K562 (cell line): ENCODE measurements around the gene DYNC1H1. TPM values are rescaled to one million over a fixed set of nuclear protein-coding genes. Genes with fewer than 3 reads are reported as not detected.

ENCODE experiments used
- ARNT ChIP-seq, 2 experiments: fragments of 450-650 bp; IDR thresholded peaks; 2 replicates each; pipeline ENCODE4 v1.6.1; 2016; ENCODE audit warnings: mild to moderate bottlenecking in 1 of 2
- BCOR ChIP-seq: fragments of 450-650 bp; IDR thresholded peaks from 2 replicates; pipeline ENCODE4 v1.6.1; 2016
- CC2D1A ChIP-seq: fragments of 450-650 bp; IDR thresholded peaks from 2 replicates; pipeline ENCODE4 v1.6.1; 2017; ENCODE audit warnings: mild to moderate bottlenecking
- CREBBP ChIP-seq: IDR thresholded peaks from one replicate; pipeline ENCODE4 v1.6.1; 2012; ENCODE audit warnings: low read depth, mild to moderate bottlenecking, control low read depth, inconsistent platforms, low read length
- KLF13 ChIP-seq: fragments of 450-650 bp; IDR thresholded peaks from 2 replicates; pipeline ENCODE4 v1.6.1; 2016; ENCODE audit warnings: missing genetic modification characterization, low read depth, mild to moderate bottlenecking, missing compliant biosample characterization, moderate library complexity, borderline replicate concordance
- MCM7 ChIP-seq, 2 experiments: fragments of 450-650 bp; IDR thresholded peaks; 2 replicates each; pipeline ENCODE4 v1.6.1; 2016 to 2018
- MTF1 ChIP-seq: fragments of 250-450 bp; sonication (Bioruptor Pico); IDR thresholded peaks from 2 replicates; pipeline ENCODE4 v1.9.0; 2021; ENCODE audit warnings: moderate library complexity, mild to moderate bottlenecking, inconsistent platforms, borderline replicate concordance
- NFATC3 ChIP-seq: fragments of 450-650 bp; IDR thresholded peaks from 2 replicates; pipeline ENCODE4 v1.6.1; 2017; ENCODE audit warnings: mild to moderate bottlenecking
- PHF8 ChIP-seq: fragments of 200-600 bp; sonication (generic); IDR thresholded peaks from 2 replicates; pipeline ENCODE4 v1.6.1; 2012; ENCODE audit warnings: mixed run types, mild to moderate bottlenecking, inconsistent platforms, low read length, moderate library complexity, borderline replicate concordance
- POLR3G ChIP-seq: IDR thresholded peaks from 2 replicates; pipeline ENCODE4 v1.6.1; 2011; ENCODE audit not compliant: insufficient read length, insufficient replicate concordance; ENCODE audit errors: extremely low read depth
- RAD51 ChIP-seq: fragments of 450-650 bp; IDR thresholded peaks from 2 replicates; pipeline ENCODE4 v1.7.1; 2016; ENCODE audit warnings: low read depth, mild to moderate bottlenecking, borderline replicate concordance
- RBFOX2 ChIP-seq: fragments of 200-400 bp; formaldehyde crosslinking; IDR thresholded peaks from 2 replicates; pipeline ENCODE4 v1.6.1; 2017; ENCODE audit warnings: low read depth, mild to moderate bottlenecking, low read length, moderate library complexity
- RBM22 ChIP-seq: fragments of 200-400 bp; formaldehyde crosslinking; IDR thresholded peaks from 2 replicates; pipeline ENCODE4 v1.6.1; 2018; ENCODE audit warnings: low read length, low read depth; ENCODE audit not compliant: poor library complexity, severe bottlenecking
- SMAD3 ChIP-seq: fragments of 450-650 bp; formaldehyde crosslinking; conservative IDR thresholded peaks from 2 replicates; pipeline ENCODE4 v1.4.0; 2020; ENCODE audit warnings: mild to moderate bottlenecking
- TEAD4 ChIP-seq, 2 experiments: sonication (generic) in 1 of 2; formaldehyde crosslinking in 1 of 2; IDR thresholded peaks; 2 replicates each; pipeline versions ENCODE4 v1.6.1 to v1.8.0; 2012 to 2022; ENCODE audit warnings: borderline replicate concordance in 1 of 2, inconsistent platforms in 1 of 2, low read length in 1 of 2, mild to moderate bottlenecking in 1 of 2, missing genetic modification reagents in 1 of 2
- ZKSCAN8 ChIP-seq: fragments of 200-800 bp; sonication (Bioruptor generic); IDR thresholded peaks from 2 replicates; pipeline ENCODE4 v1.6.1; 2016; ENCODE audit warnings: missing genetic modification characterization, missing compliant biosample characterization
- ZNF699 ChIP-seq: fragments of 250-450 bp; sonication (Bioruptor Pico); IDR thresholded peaks from 2 replicates; pipeline ENCODE4 v1.8.0; 2021; ENCODE audit warnings: mild to moderate bottlenecking, moderate library complexity; ENCODE audit not compliant: insufficient replicate concordance
- polyA plus RNA-seq, 8 experiments: library from polyadenylated mRNA; depleted of rRNA in 4 of 8; stranded (reverse) in 5 of 8; unstranded in 3 of 8; fragments of >200 nt; fragmentation: Nextera tagmentation in 2 of 8; fragmentation: Illumina TruSeq in 1 of 8; extraction: Ambion mirVana in 2 of 8; extraction: Trizol in 1 of 8; gene quantifications; 2 replicates each; pipeline versions ENCODE4 v1.2.1 to v1.2.3, GENCODE V29; 2011 to 2014; ENCODE audit warnings: inconsistent platforms in 1 of 8, missing spikeins in 1 of 8
- total RNA-seq, 7 experiments: library from RNA; depleted of rRNA in 6 of 7; stranded (reverse); fragments of >200 nt in 6 of 7; fragmentation: Illumina TruSeq in 2 of 7; extraction: Trizol in 2 of 7; gene quantifications; 2 replicates each; pipeline versions ENCODE4 v1.2.1 to v1.2.3, GENCODE V29; 2011 to 2021; ENCODE audit warnings: low replicate concordance in 1 of 7
- TF ChIP-seq, protein P1 (sequence below): fragments of 200-800 bp; sonication (Bioruptor generic); IDR thresholded peaks from 2 replicates; pipeline ENCODE4 v1.6.1; 2017; ENCODE audit warnings: missing genetic modification characterization, missing compliant biosample characterization
- TF ChIP-seq, protein P2 (sequence below): fragments of 250-450 bp; sonication (Bioruptor Pico); IDR thresholded peaks from 2 replicates; pipeline ENCODE4 v1.4.0; 2020; ENCODE audit warnings: borderline replicate concordance
- TF ChIP-seq, protein P3 (sequence below): fragments of 250-450 bp; sonication (Bioruptor Pico); IDR thresholded peaks from 2 replicates; pipeline ENCODE4 v1.5.0; 2021
- TF ChIP-seq, protein P4 (sequence below): fragments of 450-650 bp; formaldehyde crosslinking; IDR thresholded peaks from 2 replicates; pipeline ENCODE4 v1.4.0; 2022; ENCODE audit warnings: mild to moderate bottlenecking, moderate library complexity
- TF ChIP-seq, protein P5 (sequence below): sonication (generic); formaldehyde crosslinking; IDR thresholded peaks from 2 replicates; pipeline ENCODE4 v1.8.1; 2022; ENCODE audit warnings: missing genetic modification reagents

DYNC1H1 gene
- total and polyA plus RNA-seq, 9 of the 15 experiments (the other 6 are each of a cell fraction or from before 2014, with no cell fraction given): 31.9 to 335 (median 115) TPM

DNA sequence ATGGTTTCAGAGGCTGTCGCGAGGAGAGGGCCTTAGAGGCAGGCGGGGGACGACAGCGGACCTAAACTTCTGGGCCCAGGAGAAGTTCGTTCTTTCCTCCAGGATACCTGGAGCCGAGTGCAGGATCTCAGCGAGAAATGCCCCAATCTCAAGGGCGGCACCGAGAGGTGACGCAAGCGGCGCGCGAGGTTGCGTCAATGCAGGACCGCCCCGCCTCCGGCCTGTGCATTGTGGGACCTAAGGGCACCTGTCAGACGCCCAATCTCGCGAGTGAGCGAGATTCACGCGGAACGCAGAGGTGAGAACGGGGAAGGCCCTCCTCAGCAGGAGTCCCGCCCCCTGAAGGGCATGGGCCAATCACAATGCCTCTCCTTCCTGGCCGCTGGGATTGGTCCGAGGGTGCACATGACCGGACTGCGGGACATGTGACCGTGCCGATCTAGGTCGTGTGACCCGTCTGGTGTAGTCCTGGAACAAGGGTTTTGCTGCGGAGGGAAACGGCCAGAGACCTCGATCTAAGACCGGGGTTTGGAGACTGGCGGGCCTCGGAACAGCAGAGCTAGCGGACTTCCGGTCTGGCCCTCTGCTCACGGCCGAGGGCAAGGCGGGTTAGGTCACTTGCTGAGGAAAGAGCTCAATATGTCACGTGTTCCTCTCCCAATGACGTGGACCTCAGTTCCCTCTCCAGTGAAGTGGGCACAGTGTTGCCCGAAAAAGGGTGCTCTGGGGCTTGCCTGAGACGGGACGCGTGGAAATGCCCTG, 16.3 kb upstream of the DYNC1H1 start (continued):
- TF ChIP-seq, protein P1, sequence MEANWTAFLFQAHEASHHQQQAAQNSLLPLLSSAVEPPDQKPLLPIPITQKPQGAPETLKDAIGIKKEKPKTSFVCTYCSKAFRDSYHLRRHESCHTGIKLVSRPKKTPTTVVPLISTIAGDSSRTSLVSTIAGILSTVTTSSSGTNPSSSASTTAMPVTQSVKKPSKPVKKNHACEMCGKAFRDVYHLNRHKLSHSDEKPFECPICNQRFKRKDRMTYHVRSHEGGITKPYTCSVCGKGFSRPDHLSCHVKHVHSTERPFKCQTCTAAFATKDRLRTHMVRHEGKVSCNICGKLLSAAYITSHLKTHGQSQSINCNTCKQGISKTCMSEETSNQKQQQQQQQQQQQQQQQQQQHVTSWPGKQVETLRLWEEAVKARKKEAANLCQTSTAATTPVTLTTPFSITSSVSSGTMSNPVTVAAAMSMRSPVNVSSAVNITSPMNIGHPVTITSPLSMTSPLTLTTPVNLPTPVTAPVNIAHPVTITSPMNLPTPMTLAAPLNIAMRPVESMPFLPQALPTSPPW (CRISPR knock-in tag): peak; percentile 52
- TF ChIP-seq CC2D1A (0 out of 2 replicates have a peak, but pooled peaks have one; percentile 45), NFATC3 (no peak), BCOR (0 out of 2 replicates have a peak, but pooled peaks have one; percentile 45), POLR3G (no peak), MTF1 (CRISPR knock-in tag) (no peak), KLF13 (no peak), TEAD4 (IDR thresholded peaks at IDR 0.05; ENCODE audit: low read length) (no peak; the same call in 1 of the 2 replicates), TEAD4 (CRISPR knock-in tag; IDR thresholded peaks at IDR 0.05; ENCODE audit: borderline replicate concordance) (no peak), SMAD3 (no peak), MCM7 (IDR thresholded peaks at IDR 0.05) (no peak), RBFOX2 (peak; percentile 86), CREBBP (no peak), PHF8 (peak; percentile 91), ARNT (IDR thresholded peaks at IDR 0.05) (no peak), RAD51 (peak; percentile 99), ZKSCAN8 (CRISPR knock-in tag) (no peak), ZNF699 (CRISPR knock-in tag) (no peak), RBM22 (no peak)
- TF ChIP-seq, protein P2, sequence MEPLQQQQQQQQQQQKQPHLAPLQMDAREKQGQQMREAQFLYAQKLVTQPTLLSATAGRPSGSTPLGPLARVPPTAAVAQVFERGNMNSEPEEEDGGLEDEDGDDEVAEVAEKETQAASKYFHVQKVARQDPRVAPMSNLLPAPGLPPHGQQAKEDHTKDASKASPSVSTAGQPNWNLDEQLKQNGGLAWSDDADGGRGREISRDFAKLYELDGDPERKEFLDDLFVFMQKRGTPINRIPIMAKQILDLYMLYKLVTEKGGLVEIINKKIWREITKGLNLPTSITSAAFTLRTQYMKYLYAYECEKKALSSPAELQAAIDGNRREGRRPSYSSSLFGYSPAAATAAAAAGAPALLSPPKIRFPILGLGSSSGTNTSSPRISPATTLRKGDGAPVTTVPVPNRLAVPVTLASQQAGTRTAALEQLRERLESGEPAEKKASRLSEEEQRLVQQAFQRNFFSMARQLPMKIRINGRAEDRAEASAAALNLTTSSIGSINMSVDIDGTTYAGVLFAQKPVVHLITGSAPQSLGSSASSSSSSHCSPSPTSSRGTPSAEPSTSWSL (CRISPR knock-in tag): no peak
- TF ChIP-seq, protein P3, sequence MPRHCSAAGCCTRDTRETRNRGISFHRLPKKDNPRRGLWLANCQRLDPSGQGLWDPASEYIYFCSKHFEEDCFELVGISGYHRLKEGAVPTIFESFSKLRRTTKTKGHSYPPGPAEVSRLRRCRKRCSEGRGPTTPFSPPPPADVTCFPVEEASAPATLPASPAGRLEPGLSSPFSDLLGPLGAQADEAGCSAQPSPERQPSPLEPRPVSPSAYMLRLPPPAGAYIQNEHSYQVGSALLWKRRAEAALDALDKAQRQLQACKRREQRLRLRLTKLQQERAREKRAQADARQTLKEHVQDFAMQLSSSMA: no peak
- TF ChIP-seq, protein P4, sequence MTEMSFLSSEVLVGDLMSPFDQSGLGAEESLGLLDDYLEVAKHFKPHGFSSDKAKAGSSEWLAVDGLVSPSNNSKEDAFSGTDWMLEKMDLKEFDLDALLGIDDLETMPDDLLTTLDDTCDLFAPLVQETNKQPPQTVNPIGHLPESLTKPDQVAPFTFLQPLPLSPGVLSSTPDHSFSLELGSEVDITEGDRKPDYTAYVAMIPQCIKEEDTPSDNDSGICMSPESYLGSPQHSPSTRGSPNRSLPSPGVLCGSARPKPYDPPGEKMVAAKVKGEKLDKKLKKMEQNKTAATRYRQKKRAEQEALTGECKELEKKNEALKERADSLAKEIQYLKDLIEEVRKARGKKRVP (CRISPR knock-in tag): peak; percentile 82
- TF ChIP-seq, protein P5, sequence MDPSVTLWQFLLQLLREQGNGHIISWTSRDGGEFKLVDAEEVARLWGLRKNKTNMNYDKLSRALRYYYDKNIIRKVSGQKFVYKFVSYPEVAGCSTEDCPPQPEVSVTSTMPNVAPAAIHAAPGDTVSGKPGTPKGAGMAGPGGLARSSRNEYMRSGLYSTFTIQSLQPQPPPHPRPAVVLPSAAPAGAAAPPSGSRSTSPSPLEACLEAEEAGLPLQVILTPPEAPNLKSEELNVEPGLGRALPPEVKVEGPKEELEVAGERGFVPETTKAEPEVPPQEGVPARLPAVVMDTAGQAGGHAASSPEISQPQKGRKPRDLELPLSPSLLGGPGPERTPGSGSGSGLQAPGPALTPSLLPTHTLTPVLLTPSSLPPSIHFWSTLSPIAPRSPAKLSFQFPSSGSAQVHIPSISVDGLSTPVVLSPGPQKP (CRISPR knock-in tag): no peak
